ENCODE measurements around the gene CXCL10.
"Not testable (repeated sequence)": the region's sequence is repeated elsewhere in the genome, so short reads cannot be mapped to it uniquely, and the experiment has no call there.

The CXCL10 gene

DNA sequence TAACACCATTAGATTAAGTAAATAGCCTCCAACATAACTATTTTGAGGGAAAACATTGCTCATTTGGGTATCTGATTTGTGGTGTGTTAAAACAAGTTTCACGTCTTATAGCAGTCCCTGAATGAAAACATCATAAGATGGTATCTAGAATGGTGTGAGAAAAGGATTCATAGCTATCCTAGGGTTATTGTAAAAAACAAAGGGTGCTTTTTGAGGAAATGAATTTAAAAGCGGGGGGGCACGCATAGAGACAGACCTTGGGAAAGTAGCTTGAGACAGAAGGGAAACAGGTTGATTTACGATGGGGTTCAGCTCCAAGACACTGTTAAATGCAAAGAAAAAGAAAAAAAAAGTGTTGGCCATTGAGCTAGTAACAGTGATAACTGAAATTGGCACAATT, 768 bp upstream of the CXCL10 start:
- no peak for DNase-seq

DNA sequence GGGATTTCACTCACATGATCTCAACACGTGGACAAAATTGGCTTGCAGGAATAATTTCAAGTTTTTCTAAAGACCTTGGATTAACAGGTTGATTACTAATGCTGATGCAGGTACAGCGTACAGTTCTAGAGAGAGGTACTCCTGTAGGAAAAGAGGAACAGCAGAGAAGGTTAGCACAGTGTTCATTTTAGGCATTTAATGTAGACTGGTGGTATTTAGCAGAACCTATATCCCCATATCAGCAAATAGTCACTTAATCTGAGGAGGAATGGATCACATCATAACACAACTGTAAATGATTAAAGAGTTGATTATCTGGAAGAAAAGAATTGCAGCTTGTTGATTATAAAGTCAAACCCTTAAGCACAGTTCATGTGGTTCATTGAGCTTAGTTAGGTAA, 620 bp downstream of the CXCL10 start:
- DNase-seq: no peak

GRCh38 chr4:76022031-76022430, 1.3 kb downstream of the CXCL10 start:
- no peak for DNase-seq

- DNase-seq: no peak
Measured at GRCh38 chr4:76017056-76017686, 6.1 kb downstream of the CXCL10 start.

GRCh38 chr4:76016393-76016792, 6.9 kb downstream of the CXCL10 start:
- no peak for DNase-seq

DNA sequence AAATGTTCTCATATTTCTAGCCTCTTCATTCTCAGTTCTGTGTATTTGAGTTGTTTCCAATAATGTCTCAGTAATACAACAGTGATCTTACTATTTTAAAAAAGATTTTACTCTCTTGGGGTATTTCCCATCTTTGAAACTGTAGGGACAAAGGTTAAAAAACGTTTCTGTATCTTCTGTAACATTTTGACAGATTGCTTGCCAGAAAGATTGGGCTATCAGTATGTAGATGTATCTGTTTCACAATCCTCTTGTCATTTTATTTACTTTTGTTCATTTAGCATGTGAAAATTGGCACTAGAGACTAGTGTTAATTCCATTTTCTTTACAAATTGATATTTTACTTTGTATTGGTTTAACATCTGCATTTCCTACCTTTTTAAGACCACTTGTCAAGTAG, 9.8 kb downstream of the CXCL10 start:
- no peak for DNase-seq

DNA sequence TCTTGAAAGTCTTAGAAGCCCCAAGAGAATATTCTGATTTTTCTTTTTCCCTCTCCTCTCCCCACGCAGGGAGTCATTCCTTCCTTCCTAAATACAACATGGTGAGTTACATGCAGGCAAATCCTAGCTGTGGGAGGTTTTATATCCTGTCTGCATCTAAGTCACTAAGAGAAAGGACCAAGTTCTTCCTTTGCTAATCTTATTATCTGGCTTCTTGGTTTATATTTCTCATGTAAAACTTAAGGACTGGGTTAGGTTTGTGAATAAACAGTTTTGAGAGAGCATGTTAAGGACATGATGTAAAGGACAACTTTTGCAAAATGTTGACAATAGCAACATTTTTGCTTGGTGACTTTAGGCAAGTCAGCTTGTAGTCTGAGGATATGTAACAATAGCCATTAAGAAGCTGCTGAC, 10.9 kb downstream of the CXCL10 start:
- DNase-seq: no peak

DNA sequence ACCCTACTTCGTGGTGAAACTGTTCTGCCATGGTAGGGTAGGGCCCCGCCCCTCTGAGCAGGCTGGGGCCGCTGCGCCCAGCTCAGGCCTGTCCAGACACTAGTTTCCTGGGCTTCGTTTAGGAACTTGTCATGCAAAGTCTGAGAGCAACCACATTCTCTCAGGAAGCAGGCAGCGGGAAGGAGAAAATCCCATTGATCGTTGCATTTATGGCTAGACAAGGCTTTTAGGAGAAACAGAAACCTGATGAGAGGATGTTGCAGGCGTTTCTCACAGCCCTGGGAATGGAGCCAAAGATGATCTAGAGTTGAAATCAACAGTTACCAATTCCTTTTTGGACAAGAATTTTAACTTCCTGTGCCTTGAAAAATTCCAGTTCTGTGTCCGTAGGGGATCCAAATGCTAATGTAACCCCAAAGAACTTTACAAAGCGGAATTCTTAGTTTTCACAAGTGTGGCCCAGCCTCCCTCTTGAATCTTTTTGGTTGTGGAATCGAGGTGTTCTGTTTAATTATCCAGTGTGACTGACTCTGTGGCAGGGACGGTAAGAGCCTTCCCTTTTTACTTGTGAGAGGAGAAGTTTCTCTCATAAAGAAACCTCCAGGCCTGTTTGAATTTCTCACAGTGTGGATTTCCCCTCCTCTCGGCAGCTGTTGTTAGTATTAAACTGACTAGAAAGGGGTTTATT, 11.5 kb downstream of the CXCL10 start:
- DNase-seq: no peak

GRCh38 chr4:76011018-76011670, 12.2 kb downstream of the CXCL10 start:
- DNase-seq: no peak

DNA sequence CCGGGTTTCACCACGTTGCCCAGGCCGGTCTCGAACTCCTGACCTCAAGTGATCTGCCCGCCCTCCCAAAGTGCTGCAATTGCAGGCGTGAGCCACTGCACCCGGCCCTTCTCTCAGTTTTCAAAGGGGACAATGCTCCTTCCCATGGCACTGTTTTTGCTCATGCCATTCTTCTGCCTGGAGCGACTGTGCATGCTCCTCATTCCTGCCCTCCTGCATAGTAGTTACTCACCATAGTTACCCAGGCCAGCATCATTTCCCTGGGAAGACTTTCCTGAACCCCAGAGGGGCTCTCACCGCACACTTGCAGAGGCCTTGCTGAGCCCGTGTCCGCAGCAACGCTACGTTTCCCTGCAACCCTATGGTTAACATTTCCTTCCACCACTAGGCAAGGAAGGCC, 12.7 kb downstream of the CXCL10 start:
- DNase-seq: no peak

DNA sequence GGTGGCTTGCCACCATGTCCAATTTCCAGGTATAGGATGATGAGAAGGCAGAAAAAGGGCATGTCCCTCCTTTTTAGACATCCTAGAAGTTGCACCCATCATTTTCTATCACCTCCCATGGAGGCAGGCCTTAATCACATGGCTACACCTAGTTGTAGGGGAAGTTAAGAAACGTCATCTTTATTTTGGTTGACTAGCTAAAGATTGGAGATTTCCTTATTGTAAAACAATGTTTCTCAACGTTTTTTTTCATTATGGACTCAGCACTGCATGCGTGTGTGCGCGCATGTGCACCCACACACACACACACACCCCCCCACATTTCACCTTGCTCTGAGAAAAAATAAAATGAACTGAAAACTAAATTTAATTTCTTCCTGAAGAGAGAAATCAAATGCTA, 14.0 kb downstream of the CXCL10 start:
- no peak for DNase-seq

GRCh38 chr4:76007089-76007862, 16.0 kb downstream of the CXCL10 start, which contains the start of gene CXCL9:
CXCL9 (minus strand) TSS chr4:76007509; CDS start chr4:76007449, 60 bp downstream.
- DNase-seq: no peak

- no peak for DNase-seq
Measured at GRCh38 chr4:76003620-76004019, 19.7 kb downstream of the CXCL10 start.

- no peak for DNase-seq
Measured at GRCh38 chr4:76003035-76003434, 20.3 kb downstream of the CXCL10 start.

DNA sequence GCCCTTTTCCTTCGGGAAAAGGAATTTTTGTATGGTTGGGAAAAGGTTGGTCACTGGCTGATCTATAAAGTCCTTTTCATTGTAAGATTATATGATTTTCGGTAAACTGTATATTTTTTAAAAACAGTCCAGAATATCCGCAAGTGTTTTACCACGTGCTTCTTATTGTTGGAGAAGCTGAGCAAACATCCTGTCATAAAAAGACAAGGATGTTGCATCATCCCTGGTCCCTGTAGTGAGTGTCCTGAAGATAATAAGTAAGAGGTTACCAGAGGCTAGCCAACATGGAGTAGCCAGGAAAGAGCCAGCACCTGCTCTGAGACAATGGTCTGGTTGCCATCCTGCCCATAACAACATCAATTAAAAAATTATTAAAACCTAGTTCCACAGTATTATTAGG, 21.1 kb downstream of the CXCL10 start:
- no peak for DNase-seq

DNA sequence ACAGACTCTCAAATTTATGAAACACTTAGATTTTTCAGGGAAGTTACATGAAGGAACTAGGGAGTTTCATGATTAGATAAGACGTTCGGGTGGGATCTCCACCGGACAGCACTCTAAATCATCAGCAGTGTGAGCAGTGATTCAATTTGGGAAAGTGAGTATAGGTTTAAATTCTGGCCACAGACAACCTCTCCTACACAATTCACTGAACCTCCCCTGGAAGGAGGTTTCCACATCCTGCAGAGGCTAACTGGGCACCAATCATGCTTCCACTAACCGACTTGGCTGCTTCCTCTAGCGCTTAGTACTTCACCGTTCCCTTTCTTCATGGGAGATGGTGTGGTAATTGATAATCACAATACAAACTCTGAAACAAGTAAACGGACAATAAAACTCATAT, 21.6 kb downstream of the CXCL10 start:
- DNase-seq: no peak

- no peak for DNase-seq
Measured at GRCh38 chr4:76000279-76000678, 23.0 kb downstream of the CXCL10 start.

GRCh38 chr4:75998525-75999147, 24.7 kb downstream of the CXCL10 start:
- DNase-seq: not testable (repeated sequence)

GRCh38 chr4:75997946-75998345, 25.4 kb downstream of the CXCL10 start:
- no peak for DNase-seq

DNA sequence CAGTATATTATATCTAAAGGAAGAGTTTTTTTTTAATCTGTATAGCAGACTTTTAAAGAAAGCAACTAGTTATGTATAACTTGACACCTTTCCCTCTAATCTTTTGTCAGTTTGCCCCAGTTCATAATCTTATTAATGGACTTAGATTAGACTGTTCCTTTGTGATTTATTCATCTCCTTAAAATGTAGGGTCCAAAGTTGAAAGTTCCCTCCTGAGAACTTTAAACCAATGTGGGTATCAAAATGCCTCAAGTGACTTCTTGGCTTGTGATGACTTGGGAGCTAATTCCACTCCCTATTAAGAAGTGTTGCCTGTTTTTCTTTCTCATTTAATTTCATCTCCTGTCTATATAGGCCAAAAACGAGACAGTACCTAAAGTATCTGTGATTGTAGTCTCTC, 26.2 kb downstream of the CXCL10 start:
- no peak for DNase-seq

GRCh38 chr4:75995727-75996126, 27.6 kb downstream of the CXCL10 start:
- peak; percentile 3 for DNase-seq

GRCh38 chr4:75992462-75992861, 30.8 kb downstream of the CXCL10 start:
- DNase-seq: no peak

All from GDM1 (cell line).